Cardiac fibroblast (primary cell): ENCODE data around the gene RCN2.

Source experiments
- DNase-seq, 2 donors: peaks; one replicate each; pipeline versions ENCODE4 v3.0.0 to v3.0.0-alpha.2; 2010; ENCODE audit warnings: low read depth in 2 of 2
- H3K4me3 ChIP-seq, 2 donors: replicated peaks in 1 of 2; 1 replicate in 1 of 2; 2 replicates in 1 of 2; pipeline ENCODE4 v1.5.1; 2011; ENCODE audit warnings: low read depth in 2 of 2, low read length in 2 of 2, mild to moderate bottlenecking in 2 of 2, moderate library complexity in 1 of 2
- CTCF ChIP-seq: IDR thresholded peaks from one replicate; pipeline ENCODE4 v1.5.1; 2011; ENCODE audit warnings: low read depth, mild to moderate bottlenecking, low read length, inconsistent platforms

RCN2 gene

GRCh38 chr15:76979996-76980520 lies 48.5 kb downstream of the RCN2 start:
- TF ChIP-seq CTCF, result no peak
- DNase-seq, result no peak

GRCh38 chr15:76982356-76982755 lies 50.8 kb downstream of the RCN2 start:
- no peak for DNase-seq
- H3K4me3 ChIP-seq, result no peak overlapping the region
- TF ChIP-seq CTCF, result no peak

More at GRCh38 chr15:76979996-76980520, 48.5 kb downstream of the RCN2 start:
- H3K4me3 ChIP-seq, result no peak overlapping the region

GRCh38 chr15:76982756-76983155 lies 51.2 kb downstream of the RCN2 start:
- no peak for TF ChIP-seq CTCF
- no peak for DNase-seq
- no peak overlapping the region for H3K4me3 ChIP-seq

GRCh38 chr15:76983590-76984375 lies 52.2 kb downstream of the RCN2 start:
- TF ChIP-seq CTCF, result no peak
- no peak overlapping the region for H3K4me3 ChIP-seq
- no peak for DNase-seq

- H3K4me3 ChIP-seq, result no peak overlapping the region
- no peak for TF ChIP-seq CTCF
- no peak for DNase-seq
Measured at GRCh38 chr15:76986743-76987142, 55.2 kb downstream of the RCN2 start.

- no peak overlapping the region for H3K4me3 ChIP-seq
- no peak for DNase-seq
- TF ChIP-seq CTCF, result no peak
Measured at GRCh38 chr15:76987276-76987675, 55.7 kb downstream of the RCN2 start.
